Stimulated activated CD8-positive, alpha-beta memory T cell treated with anti-CD3 and anti-CD28 coated beads, Interleukin-4, amount 100 ng/mL, for 4 hours (primary cell): ENCODE results near the gene TEAD1.

ENCODE experiments used
- DNase-seq, 2 donors: peaks; one replicate each; pipeline ENCODE4 v3.0.0-alpha.2; 2020; ENCODE audit warnings: low read depth in 2 of 2, low spot score in 1 of 2

Gene TEAD1

GRCh38 chr11:12808519-12808918 is 134.3 kb downstream of the TEAD1 start:
- DNase-seq, result no peak

GRCh38 chr11:12809364-12809763 is 135.1 kb downstream of the TEAD1 start:
- DNase-seq, result no peak

GRCh38 chr11:12809864-12810567 is 135.8 kb downstream of the TEAD1 start:
- no peak for DNase-seq

- DNase-seq, result no peak
Observed at GRCh38 chr11:12810568-12810894, 136.3 kb downstream of the TEAD1 start.

GRCh38 chr11:12811861-12812260 is 137.6 kb downstream of the TEAD1 start:
- DNase-seq, result no peak

- no peak for DNase-seq
Observed at GRCh38 chr11:12812849-12813248, 138.6 kb downstream of the TEAD1 start.

GRCh38 chr11:12813371-12814225 is 139.4 kb downstream of the TEAD1 start:
- no peak for DNase-seq

GRCh38 chr11:12815129-12815480 is 140.9 kb downstream of the TEAD1 start:
- DNase-seq, result no peak

GRCh38 chr11:12815931-12816494 is 141.8 kb downstream of the TEAD1 start:
- DNase-seq, result no peak

- no peak for DNase-seq
Observed at GRCh38 chr11:12817681-12818332, 143.6 kb downstream of the TEAD1 start.

- no peak for DNase-seq
Observed at GRCh38 chr11:12818333-12819015, 144.3 kb downstream of the TEAD1 start.

GRCh38 chr11:12822392-12823022 is 148.3 kb downstream of the TEAD1 start:
- DNase-seq, result no peak

- no peak for DNase-seq
Observed at GRCh38 chr11:12824281-12825041, 150.2 kb downstream of the TEAD1 start.

- no peak for DNase-seq
Observed at GRCh38 chr11:12826441-12826840, 152.2 kb downstream of the TEAD1 start.

GRCh38 chr11:12827369-12827768 is 153.1 kb downstream of the TEAD1 start:
- no peak for DNase-seq

- DNase-seq, result no peak
Observed at GRCh38 chr11:12827929-12828812, 153.9 kb downstream of the TEAD1 start.

- DNase-seq, result no peak
Observed at GRCh38 chr11:12829131-12829530, 154.9 kb downstream of the TEAD1 start.

GRCh38 chr11:12829540-12830314 is 155.5 kb downstream of the TEAD1 start:
- no peak for DNase-seq
